HG03342 (cell line): ENCODE data around the gene MRGPRG.
"Not testable (repeated sequence)": the region's sequence is repeated elsewhere in the genome, so short reads cannot be mapped to it uniquely, and the experiment has no call there.

Experiments used
- ATAC-seq: cut with Tn5 transposase; IDR thresholded peaks from one replicate; pipeline ENCODE4 v1.9.1; 2021; ENCODE audit warnings: mild to moderate bottlenecking, moderate library complexity; ENCODE audit not compliant: unreplicated experiment

Gene MRGPRG, protein sequence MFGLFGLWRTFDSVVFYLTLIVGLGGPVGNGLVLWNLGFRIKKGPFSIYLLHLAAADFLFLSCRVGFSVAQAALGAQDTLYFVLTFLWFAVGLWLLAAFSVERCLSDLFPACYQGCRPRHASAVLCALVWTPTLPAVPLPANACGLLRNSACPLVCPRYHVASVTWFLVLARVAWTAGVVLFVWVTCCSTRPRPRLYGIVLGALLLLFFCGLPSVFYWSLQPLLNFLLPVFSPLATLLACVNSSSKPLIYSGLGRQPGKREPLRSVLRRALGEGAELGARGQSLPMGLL

GRCh38 chr11:3218483-3219280 is at the start of gene MRGPRG:
TSS of gene MRGPRG (minus strand) at chr11:3218813. CDS start at chr11:3218813, 0 bp downstream.
- no peak for ATAC-seq

DNA sequence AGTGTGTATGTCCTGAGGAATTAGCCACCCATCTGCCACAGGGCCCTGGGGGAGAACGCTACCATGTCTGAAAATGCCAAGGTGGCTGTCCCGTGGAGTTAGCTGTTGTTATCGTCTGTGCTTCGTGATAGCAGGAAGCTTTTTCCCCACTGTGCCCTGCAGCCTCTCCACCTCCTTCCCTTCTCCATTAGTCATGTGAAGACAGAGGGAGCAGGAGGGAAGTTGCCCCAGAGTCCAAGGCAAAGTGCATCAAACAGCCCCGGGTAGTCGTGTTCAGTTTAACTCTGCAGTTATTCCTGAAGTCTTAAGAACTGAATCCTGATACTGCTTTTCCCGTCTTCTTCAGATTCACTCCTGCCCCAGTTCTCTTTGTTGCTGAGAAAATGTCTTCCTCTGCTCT is 43.9 kb upstream of the MRGPRG start:
- not testable (repeated sequence) for ATAC-seq

DNA sequence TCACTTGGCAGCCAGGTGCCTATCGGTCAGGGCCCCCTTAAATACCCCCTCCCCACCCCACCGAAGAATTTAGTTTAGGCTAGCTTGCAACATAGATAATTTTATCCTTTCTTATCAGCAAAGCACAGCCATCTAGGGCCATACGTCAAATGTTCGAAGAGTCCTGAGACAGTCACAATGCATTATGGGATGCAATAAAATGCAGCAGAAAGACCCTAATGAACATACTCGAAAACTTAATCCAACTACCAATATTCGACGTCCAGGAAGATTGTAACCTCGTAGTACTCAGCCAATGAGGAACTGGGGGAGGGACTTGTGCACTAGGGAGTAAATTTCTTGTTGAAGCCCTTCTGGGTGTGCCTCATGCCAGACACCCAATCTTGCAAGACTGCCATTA is 43.2 kb upstream of the MRGPRG start:
- ATAC-seq = not testable (repeated sequence)

DNA sequence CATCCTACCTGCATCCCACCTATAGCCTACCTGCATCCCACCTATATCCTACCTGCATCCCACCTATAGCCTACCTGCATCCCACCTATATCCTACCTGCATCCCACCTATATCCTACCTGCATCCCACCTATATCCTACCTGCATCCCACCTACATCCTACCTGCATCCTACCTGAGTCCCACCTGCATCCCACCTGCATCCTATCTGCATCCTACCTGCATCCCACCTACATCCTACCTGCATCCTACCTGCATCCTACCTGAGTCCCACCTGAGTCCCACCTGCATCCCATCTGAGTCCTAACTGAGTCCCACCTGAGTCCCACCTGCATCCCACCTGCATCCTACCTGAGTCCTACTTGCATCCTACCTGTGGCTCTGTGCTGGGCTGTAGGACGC is 38.9 kb upstream of the MRGPRG start:
- not testable (repeated sequence) for ATAC-seq

- ATAC-seq = not testable (repeated sequence)
Observed at GRCh38 chr11:3255241-3255640, 36.6 kb upstream of the MRGPRG start.

GRCh38 chr11:3254773-3255172 is 36.2 kb upstream of the MRGPRG start:
- ATAC-seq = not testable (repeated sequence)

- no peak for ATAC-seq
Observed at GRCh38 chr11:3245071-3245470, 26.5 kb upstream of the MRGPRG start.

DNA sequence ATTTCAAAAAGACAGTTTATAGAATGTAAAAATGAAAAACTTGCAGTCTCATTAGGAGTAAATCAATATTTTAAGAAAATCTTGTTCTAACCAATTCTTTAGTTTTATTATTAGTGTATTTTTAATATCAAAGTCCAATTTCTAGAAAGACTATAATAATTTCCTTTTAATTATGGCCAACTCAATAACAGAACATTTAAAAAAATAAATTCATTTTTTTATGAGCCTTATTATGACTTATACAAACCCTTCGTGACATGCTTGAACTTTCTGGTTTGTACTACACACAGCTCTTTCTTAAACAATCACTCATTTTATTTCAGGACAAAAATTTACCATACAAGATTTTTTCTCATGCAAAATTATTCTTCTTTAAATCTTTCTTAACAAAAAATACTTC is 25.3 kb upstream of the MRGPRG start:
- no peak for ATAC-seq

- ATAC-seq = no peak
Observed at GRCh38 chr11:3237119-3237518, 18.5 kb upstream of the MRGPRG start.

GRCh38 chr11:3234846-3235245 is 16.2 kb upstream of the MRGPRG start:
- ATAC-seq = no peak

GRCh38 chr11:3232956-3233355 is 14.3 kb upstream of the MRGPRG start:
- no peak for ATAC-seq

GRCh38 chr11:3231851-3232744 is 13.5 kb upstream of the MRGPRG start, which contains the start of gene MRGPRE:
TSS of gene MRGPRE (minus strand) at chr11:3232417. CDS start at chr11:3228799, 3,618 bp downstream.
- no peak for ATAC-seq

DNA sequence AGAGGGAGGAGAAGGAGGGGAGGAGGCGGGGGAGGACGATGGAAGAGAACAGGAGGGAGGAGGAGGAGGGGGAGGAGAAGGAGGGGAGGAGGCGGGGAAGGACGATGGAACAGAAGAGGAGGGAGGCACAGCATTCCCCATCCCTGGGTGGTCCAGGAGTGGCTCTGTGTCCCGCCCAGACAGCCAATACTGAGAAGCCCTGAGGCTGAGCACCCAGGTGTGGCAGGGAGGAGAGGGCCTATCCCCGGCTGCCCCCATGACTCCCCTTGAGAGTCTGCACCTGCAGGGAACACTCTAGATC is 12.9 kb upstream of the MRGPRG start:
- ATAC-seq = no peak

- no peak for ATAC-seq
Observed at GRCh38 chr11:3230636-3231549, 12.3 kb upstream of the MRGPRG start.

- no peak for ATAC-seq
Observed at GRCh38 chr11:3229673-3230630, 11.3 kb upstream of the MRGPRG start.

DNA sequence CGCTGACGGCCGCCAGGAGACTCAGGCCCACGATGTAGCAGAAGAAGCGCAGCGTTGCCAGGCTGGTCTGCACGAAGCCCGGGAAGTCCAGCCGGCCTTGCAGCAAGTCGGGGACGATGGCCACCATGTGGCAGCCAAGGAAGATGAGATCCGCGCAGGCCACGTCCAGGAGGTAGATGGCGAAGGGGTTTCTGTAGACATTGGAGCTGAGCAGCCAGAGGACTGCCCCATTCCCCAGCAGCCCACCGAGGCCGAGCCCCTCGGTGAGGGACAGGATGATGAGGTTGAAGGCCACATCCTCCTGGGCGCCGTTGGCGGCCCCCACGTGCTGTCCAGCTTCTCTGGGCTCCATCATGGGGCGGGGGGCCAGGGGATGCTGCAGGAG is 9.8 kb upstream of the MRGPRG start:
- ATAC-seq = no peak

- no peak for ATAC-seq
Observed at GRCh38 chr11:3227568-3228444, 9.2 kb upstream of the MRGPRG start.

- no peak for ATAC-seq
Observed at GRCh38 chr11:3226846-3227567, 8.4 kb upstream of the MRGPRG start.
